GM18951 (cell line): ENCODE results near the gene UBL4B.

Experiments used
- POLR2A ChIP-seq: IDR thresholded peaks from 4 replicates; pipeline ENCODE4 v1.6.1; 2011; ENCODE audit warnings: mild to moderate bottlenecking; ENCODE audit not compliant: insufficient read length, insufficient read depth; ENCODE audit errors: extremely low read depth
- in situ Hi-C: fragments of 300-500 bp; cut with MboI; formaldehyde crosslinking; loops from one replicate; pipeline ENCODE4 v1.12.0; 2022; ENCODE audit warnings: low sequenced_read_pairs, mixed read lengths, inconsistent platforms; ENCODE audit not compliant: unreplicated experiment

UBL4B gene

GRCh38 chr1:110114784-110115183 is 2.5 kb downstream of the UBL4B start:
- in situ Hi-C loops, result no loop called here
- no peak for TF ChIP-seq POLR2A

GRCh38 chr1:110118636-110119396 is 6.6 kb downstream of the UBL4B start:
- in situ Hi-C loops, result no loop called here
- TF ChIP-seq POLR2A, result no peak

- TF ChIP-seq POLR2A, result no peak
These were observed 7.6 kb downstream of the UBL4B start for GRCh38 chr1:110119843-110120242.

GRCh38 chr1:110120960-110121561 is 8.8 kb downstream of the UBL4B start:
- no peak for TF ChIP-seq POLR2A
- in situ Hi-C loops, result no loop called here

More at GRCh38 chr1:110119843-110120242, 7.6 kb downstream of the UBL4B start:
- in situ Hi-C loops, result no loop called here

GRCh38 chr1:110123224-110123623 is 11.0 kb downstream of the UBL4B start:
- TF ChIP-seq POLR2A, result no peak
- in situ Hi-C loops, result no loop called here

- in situ Hi-C loops, result no loop called here
- TF ChIP-seq POLR2A, result no peak
These were observed 13.6 kb downstream of the UBL4B start for GRCh38 chr1:110125810-110126209.

GRCh38 chr1:110130113-110130591 is 17.9 kb downstream of the UBL4B start:
- in situ Hi-C loops, result no loop called here
- no peak for TF ChIP-seq POLR2A

- in situ Hi-C loops, result no loop called here
- TF ChIP-seq POLR2A, result no peak
These were observed 18.7 kb downstream of the UBL4B start for GRCh38 chr1:110130989-110131388.

- in situ Hi-C loops, result no loop called here
- TF ChIP-seq POLR2A, result no peak
These were observed 20.4 kb downstream of the UBL4B start for GRCh38 chr1:110132682-110133081.

- in situ Hi-C loops, result no loop called here
- TF ChIP-seq POLR2A, result no peak
These were observed 21.2 kb downstream of the UBL4B start for GRCh38 chr1:110133436-110133835.

- no peak for TF ChIP-seq POLR2A
- in situ Hi-C loops, result no loop called here
These were observed 21.9 kb downstream of the UBL4B start for GRCh38 chr1:110134050-110134595.

- in situ Hi-C loops, result no loop called here
These were observed 23.0 kb downstream of the UBL4B start for GRCh38 chr1:110135246-110135645.

GRCh38 chr1:110135666-110136065 is 23.4 kb downstream of the UBL4B start:
- no peak for TF ChIP-seq POLR2A
- in situ Hi-C loops, result no loop called here

More at GRCh38 chr1:110135246-110135645, 23.0 kb downstream of the UBL4B start:
- TF ChIP-seq POLR2A, result no peak

- no peak for TF ChIP-seq POLR2A
- in situ Hi-C loops, result no loop called here
These were observed 24.7 kb downstream of the UBL4B start for GRCh38 chr1:110136911-110137310.
